CD1c-positive myeloid dendritic cell (primary cell): ENCODE measurements around the gene C8B.

ENCODE experiments used
- DNase-seq: peaks from one replicate; pipeline ENCODE4 v3.0.0-alpha.2; 2016; ENCODE audit errors: extremely low spot score

Gene C8B

GRCh38 chr1:56898879-56899278 lies 66.9 kb downstream of the C8B start:
- DNase-seq = no peak

GRCh38 chr1:56898005-56898373 lies 67.8 kb downstream of the C8B start:
- DNase-seq = no peak

- no peak for DNase-seq
Observed at GRCh38 chr1:56897150-56898004, 68.4 kb downstream of the C8B start.

- no peak for DNase-seq
Observed at GRCh38 chr1:56894014-56894413, 71.8 kb downstream of the C8B start.

- DNase-seq = no peak
Observed at GRCh38 chr1:56890229-56890628, 75.6 kb downstream of the C8B start.

GRCh38 chr1:56881417-56881816 lies 84.4 kb downstream of the C8B start:
- no peak for DNase-seq

- no peak for DNase-seq
Observed at GRCh38 chr1:56880774-56881173, 85.0 kb downstream of the C8B start.
